ENCODE data around the gene GBGT1.

GBGT1 gene

DNA sequence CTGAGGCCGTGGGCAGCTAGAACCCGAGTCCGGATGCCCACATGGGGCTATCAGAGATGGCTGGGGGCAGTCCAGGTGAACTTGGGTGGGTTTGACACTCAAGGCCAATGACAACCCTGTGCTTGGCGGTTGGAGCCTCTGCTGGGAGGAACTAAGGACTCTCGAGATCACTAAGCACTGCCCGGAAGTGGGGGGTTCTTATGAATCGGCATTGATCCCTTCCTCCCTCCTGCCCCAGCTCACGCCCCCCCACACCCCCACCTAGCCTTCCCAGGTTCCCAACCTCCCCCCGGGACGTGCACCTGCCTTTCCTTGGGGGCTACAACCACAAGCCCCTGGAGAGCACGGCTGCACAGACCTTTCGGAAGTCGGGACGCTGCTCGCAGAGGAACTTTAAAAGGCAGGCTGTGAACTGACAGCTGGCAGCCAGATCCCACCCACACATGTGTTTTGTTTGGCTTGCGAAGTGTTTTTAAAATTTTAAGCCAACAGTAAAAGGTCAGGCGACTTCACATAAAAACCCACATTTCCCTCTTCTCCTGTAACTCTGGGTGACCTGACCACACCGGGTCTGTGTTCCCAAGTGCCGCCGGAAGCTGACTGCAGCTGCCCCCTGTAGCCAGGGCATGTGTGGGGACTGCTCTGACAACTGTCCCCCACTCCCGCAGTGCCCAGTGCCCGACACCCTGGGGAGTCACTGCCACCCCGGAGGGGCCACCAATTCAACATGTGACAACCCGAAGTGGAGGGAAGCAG is 37.6 kb downstream of the GBGT1 start:
- no peak for DNase-seq (ENCODE audit: low read depth, low spot score)

DNA sequence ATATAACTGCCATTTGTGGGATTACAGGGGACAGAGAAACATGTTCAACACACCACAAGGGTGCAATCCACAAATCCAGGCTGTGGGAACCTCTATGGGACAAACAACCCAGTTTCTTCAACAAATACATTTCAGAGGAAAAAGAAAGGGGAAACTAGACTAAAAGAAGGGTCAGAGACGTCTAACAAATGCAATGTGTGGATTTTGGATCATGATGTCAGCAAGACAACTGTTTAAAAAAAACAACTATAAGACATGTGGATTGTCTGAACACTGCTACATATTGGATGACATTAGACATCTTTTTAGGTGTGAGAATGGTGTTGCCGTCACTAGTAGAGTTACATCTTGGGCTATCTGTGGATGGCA is 38.8 kb downstream of the GBGT1 start:
- no peak for DNase-seq (ENCODE audit: low read depth, low spot score)

DNA sequence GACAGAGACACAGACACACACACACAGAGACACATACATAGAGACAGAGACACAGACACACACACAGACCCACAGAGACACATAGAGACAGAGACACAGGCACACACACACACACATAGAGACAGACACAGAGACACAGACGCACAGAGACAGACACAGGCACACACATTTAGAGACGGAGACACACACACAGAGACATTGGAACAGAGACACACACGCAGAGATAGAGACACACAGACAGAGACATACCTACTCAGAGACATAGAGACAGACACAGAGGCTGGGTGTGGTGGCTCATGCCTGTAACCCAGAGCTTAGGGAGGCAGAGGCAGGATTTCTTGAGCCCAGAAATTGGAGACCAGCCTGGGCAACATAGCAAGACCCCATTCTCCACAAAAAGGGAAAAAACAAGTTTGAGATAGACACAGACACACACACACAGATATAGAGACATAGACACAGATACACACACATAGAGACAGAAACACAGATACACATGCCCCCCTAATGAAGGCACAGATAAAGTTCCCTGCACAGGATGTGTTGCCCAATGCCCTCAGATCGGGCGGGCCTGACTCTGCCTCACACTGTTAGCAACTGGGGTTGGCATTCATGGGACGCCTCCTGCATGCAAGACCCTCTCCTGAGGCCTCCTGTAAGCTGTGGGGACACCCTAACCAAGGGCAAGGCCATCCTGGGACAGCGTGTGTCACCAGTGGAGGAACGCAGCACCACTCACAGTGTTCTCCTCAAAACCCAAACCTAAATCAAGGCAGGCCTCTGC is 39.4 kb downstream of the GBGT1 start:
- DNase-seq (ENCODE audit: low read depth, low spot score) = no peak

DNA sequence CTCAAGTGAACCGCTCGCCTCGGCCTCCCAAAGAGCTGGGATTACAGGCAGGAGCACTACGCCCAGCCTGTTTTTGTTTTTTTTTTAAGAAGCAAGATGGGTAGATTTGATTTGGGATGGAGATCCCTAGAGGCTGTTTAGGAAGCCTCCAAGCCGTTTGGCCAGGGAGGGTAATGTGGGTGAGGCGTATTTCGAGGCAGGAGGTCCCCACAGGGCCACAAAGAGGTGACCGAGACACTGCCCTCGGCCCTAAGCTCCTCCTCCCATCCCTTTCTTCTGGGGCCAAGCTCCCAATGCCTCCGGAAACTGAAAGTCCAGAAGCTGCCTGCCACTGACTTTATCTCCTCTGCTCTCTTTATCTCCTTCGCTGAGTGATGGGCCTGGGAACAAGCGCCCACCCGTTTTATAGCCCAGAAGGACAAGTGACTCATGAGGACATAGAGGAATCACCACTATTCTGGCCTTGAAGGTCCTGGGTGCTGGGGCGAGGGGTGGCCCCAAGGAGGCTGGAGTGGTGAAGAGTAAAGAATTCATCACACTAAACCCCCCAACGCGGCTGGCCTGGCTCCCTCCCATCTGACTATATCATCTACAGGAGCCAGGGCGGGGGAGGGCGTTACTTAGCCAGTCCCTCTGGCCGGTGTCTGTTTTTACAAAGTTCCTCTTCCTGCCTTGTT is 40.6 kb downstream of the GBGT1 start:
- no peak for DNase-seq (ENCODE audit: low read depth, low spot score)

DNA sequence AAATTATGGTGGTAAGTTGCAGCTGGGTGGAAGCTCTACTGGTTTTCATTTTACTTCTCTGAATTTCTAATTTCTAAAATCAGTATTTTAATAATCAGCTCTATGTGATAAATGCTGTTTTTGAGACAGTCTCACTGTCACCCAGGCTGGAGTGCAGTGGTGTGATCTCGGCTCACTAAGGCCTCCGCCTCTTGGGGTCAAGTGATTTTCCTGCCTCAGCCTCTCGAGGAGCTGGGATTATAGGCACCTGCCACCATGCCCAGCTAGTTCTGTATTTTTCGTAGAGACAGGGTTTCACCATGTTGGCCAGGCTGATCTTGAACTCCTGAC is 41.1 kb downstream of the GBGT1 start:
- no peak for DNase-seq (ENCODE audit: low read depth, low spot score)

DNA sequence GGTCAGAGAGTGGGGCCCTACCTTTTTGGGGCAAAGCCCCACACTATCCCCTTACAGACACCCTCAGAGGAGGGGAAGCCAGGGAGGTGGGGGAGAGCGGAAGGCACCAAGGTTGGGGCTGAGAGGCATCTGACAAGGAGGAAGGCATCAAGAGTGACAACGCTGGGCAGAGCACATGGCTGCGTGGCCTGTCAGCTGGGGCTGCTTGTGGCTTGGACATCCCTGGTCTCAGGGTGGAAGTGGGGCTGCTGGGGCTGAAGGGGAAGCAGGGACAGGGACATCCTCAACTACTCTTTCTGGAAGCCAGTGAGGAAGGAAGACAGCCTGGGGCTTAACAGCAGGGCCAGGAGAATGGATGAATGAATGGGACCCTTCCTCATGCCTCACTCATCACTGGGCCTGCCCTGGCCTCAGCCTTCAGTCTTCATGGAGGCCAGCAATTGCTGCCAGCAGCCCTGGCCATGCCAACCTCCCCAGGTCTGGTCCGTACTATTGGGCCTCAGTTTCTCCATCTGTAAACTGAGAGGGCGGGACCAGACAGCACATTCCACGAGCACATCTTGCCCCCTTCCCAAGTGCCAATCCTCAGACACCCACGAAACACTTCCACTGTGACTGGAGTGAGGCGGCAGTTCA is 41.7 kb downstream of the GBGT1 start:
- no peak for DNase-seq (ENCODE audit: low read depth, low spot score)

DNA sequence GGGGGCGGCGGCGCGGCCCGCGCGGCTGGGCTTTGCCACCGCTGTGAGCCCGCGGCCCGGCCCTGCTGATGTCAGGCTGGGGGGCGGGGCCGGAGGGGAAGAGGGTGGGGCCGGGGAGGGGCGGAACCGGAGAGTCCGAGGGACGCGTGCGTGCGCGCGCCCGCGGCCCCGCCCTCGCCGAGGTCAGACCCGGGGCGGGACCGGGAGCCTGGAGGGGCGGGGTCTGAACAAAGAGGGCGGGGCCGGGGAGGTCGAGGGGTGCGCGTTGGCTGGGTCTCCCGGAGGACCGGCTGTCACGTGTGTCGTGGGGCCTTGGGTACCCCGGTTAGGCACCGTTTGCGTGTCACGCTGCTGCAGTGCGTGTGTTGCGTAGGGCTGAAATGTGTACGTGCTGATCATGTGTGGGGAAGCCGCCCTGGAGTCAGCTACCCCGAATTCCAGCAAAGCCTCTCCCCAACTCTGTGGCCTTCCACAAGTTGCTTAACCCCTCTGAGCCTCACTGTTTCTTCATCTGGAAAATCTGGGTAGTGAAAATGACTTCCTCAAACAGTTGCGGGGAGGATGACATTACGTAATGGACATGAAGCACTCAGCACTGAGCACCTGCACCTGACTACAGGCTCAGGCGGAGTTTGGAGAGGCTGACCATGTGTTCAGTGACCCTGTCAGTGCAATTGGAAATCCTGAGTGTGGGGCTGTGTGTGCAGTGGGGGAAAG is 42.4 kb downstream of the GBGT1 start, which contains the start of gene RALGDS:
Gene RALGDS (minus strand): TSS at position 43 of the 717 bp plus-strand sequence. CDS start 86 bp downstream, outside the sequence.
- no peak for DNase-seq (ENCODE audit: low read depth, low spot score)

DNA sequence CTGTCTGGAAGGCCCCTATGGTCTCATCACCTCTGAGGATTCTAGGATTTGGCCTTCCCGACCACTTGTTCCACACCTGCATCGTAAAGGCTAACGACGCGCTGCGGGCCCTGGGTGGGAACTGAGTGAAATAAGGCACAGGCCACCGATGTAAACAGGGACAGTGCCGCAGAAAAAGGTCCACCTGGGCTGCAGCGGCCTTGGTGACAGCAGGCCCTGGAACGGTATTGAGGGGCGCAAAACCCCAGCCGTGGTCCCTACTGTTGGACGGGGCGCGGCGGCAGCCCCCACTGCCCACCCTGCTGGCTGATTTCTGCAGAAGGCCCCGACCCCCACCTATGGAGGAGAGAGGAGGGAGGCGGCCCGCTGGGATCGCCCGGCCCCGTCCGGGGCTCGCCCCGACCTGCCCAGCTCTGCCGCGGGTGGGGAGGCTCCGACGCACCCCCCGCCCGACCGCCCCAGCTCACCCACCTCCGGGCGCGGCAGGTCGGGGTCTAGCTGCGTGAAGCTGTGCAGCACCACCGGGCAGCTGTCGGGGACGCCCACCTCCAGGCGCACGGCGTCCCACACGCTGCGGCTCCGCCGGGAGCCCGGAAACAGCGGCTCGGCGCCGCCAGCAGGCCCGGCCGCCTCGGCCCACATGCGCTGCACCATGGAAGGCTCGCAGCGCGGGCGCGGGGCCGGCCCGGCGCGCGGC is 43.1 kb downstream of the GBGT1 start:
- no peak for DNase-seq (ENCODE audit: low read depth, low spot score)

DNA sequence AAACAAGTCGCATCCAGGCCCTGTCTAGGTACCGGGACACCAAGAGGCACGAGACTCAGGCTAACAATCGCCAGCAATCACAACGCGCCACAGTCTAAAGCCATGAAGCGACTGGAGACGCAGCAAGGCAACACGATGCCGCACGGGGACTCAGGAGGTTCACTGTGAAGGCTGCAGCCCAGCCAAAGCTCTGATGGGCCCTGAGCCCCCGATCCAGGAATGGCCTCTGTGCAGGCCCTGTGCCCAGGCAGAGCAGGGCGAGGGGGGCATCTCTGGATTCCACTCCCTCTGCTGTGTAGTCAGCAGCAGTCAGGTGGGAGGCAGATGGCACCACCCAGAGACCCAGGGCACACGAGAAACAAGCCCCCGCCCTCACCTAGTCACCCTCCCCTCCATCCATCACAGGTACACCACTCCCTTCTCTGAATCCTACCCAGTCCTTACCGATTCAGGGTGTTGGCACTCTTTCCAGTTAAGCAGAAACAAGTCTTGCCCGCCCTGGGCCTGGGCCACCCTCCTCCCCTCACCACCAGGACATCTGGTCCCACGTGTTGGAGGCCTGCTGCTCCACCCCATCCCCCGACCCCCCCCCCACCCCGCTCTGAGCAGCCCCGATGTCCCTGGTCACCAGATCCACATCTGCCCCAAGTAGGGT is 43.7 kb downstream of the GBGT1 start:
- no peak for DNase-seq (ENCODE audit: low read depth, low spot score)

DNA sequence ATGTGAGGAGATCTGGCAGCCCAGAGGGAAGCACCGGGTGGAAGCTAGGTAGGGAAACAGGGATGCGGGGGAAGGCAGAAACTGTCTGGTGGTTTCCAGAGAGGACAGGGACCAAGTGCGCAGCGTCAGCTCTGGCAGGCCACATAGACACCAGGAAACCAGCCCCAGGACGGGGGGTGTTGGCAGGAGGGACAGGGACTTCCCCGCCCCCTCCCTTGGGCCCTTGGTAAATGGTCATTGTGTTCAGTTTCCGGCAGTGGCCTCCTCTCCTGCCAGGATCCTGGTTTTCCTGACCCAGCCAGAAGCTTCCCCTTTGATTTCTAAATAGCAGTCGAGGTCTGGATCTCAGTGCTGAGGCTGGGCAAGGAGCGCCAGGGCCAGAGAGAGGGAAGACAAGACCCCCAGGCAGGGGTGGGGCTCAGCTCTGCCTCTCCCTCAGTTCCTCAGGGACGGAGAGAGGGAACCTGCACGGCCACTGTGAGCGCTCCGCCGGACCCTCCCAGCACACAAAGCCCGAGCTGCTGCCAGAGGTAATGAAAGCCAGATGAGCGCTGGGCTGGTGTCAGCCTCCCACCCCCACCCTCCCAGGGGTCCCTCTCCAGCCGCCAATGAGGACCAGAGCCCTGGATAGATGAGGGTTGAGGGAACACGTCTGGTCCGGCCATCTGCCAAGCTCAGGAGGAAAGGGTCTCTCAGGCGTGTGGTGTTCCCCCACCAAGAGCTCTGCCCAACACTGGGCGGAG is 44.4 kb downstream of the GBGT1 start:
- no peak for DNase-seq (ENCODE audit: low read depth, low spot score)

DNA sequence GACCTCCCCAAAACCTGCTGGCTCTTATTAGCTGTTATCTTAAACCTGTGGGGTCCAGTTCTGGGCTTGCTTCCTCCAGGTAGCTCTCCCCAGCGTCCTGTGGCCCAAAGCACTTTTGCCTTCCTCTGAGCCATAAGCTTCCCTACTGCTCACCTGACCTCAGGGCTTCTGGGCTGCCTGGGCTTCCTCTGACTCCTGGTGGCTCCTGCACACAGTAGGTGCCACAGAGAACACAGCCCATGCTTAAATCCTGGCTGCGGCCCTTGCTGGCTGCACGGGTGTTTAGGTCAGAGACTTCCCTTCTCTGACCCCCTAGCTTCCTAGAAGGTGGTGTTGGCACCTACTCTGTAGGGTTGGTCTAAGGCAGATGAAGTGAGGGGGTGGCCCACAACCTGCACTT is 45.1 kb downstream of the GBGT1 start:
- DNase-seq (ENCODE audit: low read depth, low spot score) = no peak

DNA sequence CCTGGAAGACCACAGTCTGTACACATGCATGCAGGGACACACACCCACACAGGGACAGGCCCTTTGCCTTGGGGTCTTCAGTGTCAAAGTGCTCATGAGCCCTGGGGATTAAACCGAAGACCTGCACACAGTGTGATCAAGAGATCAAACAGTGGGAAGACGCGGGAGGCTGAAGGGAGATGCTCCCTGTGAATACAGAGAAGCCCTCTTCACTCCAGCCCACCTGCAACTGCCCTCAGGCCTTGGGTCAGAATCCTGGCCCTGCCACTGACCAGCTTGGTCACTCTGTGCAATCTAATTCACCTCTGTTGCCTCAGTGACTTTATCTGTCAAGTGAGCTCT is 45.6 kb downstream of the GBGT1 start:
- DNase-seq (ENCODE audit: low read depth, low spot score) = no peak

DNA sequence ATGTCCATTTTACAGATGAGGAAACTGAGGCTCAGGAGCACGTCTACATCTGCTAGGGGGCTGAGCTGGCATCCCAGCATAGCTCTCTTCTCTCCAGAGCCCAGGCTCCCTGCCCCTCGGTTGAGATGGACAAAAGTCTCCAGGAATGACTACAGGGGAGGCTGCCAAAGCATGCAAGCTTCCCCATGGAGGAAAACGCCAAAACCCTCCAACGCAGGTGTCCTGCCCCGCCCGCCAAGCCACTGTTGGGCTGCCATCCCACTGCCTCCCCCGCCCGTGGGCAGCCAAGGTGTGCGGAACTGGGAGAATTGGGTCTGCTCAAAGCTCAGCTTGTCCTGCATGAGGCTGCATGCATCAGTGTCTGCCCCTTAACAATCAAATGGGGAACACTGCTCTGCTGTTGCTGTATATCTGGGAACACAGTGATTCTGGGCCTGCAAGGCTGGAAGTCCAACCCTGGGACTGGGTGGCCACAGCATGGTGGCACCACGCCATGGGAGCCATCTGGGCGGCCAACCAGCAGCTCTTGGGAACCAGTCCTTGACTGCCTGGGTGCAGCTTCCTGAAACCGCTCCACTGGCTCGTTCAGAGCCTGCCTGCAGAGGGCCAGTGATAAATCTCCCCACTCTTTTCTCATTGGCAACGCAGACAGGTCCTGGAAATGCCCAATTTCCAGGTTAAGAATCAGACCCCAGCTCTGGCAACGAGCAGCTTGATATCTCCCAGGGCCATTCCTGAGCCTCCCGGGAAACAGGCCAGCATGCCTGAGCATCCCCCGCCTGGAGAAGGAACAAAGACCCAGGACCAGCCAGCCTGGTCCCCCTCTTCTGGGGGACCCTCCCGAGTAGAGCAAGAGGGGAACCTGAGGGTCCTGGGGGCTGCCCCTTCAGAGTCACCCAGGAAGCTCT is 46.2 kb downstream of the GBGT1 start:
- no peak for DNase-seq (ENCODE audit: low read depth, low spot score)

DNA sequence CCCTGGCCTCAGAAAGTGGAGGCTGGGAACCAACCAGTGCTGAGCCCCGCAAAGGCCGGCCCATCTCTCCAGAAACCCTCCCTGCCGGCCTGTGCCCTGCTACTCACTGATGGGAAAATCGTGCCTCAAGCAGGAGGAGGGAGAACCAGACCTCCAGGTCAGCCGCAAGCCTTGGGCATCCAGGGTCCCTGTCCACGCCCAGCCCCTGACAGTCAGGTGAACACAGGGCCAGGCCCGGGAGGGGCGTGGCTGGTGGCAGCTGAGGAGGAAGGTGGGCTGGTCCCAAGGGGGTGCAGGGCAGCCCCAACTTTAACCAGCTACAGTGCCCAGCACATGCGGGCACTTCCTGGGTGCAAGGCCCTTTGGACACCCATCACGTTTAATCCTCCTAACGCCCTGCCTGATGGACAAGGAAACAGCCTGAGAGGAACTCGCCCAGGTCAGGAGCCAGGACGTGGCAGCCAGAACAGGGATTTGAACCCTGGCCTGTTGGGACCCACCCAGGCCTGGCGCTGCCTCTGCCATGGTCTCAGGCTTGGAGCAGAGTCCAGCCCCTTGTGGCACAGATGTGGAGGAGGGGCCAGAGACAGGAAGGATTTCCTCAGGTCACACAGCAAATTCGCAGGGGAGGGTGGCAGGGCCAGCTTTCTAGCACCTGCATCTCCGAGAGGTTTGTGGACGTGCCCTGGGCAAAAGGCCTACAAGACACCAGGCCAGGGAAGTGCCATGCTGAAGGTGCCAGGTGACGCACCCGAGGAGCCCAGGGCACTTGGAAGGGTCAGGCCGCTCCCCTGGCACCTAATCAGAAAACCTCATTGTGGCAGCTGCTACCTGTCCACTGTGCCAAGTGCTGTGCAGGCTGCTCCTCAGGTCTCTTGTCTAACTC is 47.1 kb downstream of the GBGT1 start:
- no peak for DNase-seq (ENCODE audit: low read depth, low spot score)

DNA sequence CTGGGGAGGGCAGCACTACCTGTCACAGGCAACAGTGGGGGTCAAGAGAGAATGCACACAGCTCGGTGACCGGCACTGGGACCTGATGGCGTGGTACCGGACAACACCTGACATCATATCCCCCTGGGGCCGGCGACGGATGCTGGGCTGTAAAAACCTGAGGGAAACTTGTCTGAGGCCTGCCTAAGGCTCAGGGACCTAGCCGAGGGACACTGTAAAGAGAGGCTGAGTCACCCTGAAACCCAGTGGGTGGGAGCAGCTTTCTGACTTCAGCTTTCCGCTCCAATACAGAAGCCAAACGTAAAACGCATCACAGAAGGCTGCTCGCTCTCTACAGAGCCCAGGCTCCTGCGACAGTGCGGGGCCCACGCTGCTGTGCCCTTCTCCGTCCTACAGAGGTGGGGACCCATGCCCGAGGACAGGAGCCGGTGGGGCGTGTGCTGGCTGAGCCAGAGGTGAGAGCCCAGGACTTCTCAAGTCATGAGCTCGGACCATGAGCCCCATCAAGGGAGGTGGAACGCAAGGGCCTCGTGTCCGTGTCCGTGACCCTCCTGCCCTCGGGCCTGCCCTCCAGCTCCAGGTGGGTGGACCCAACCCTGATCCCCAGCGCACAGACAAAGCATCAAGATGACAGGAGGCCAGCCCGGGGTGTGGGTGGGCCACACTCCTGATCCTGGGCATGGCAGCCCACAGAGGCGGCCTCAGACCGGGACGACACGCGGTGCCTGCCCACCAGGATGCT is 47.9 kb downstream of the GBGT1 start:
- no peak for DNase-seq (ENCODE audit: low read depth, low spot score)

DNA sequence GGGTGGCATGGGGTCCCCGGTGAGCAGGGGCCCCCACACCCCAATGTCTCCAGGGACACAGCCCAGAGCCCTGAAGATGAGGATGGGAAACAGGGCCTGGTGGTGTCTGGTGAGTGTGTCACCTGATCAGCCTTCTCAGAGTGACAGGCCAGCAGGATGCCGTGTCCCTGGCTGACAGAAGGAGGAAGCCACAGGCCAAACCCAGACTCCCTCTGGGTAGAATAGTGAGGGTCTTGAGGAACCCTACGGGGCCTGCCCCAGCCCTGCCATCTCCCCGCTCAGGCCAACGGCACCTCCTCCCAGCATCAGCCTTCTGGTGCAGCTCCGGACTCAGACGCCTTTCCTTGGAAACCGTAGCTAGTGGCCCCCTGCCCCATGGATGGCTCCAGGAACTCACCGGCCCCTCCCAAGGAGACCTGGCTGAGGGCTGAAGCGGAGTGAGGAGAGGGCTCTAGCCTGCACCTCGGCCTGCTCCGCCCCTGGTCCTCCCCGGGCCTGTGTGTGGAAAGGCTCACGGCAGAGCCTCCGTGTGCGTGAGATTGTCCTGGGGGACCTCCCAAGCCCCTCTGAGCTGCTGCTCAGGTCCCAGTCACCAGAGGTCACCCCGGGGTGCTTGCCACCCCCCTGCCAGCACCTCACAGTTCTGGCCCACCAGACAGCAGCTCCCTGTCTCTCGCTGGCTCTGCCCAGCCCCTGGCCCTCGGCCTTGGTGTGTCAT is 48.7 kb downstream of the GBGT1 start:
- no peak for DNase-seq (ENCODE audit: low read depth, low spot score)

Measured in iPS DF 19.7 (cell line).